Colon (tissue), 2 donors: ENCODE measurements around the gene MICAL3.
"Not testable (repeated sequence)": the region's sequence is repeated elsewhere in the genome, so short reads cannot be mapped to it uniquely, and the experiment has no call there.

Experiments
- FAIRE-seq: peaks from 2 replicates; lab custom pipeline; 2012; peaks lifted over from hg19 to GRCh38; lab: Jason Lieb, UNC
- donor health status: control.
- donor health status: control.

The MICAL3 gene, protein sequence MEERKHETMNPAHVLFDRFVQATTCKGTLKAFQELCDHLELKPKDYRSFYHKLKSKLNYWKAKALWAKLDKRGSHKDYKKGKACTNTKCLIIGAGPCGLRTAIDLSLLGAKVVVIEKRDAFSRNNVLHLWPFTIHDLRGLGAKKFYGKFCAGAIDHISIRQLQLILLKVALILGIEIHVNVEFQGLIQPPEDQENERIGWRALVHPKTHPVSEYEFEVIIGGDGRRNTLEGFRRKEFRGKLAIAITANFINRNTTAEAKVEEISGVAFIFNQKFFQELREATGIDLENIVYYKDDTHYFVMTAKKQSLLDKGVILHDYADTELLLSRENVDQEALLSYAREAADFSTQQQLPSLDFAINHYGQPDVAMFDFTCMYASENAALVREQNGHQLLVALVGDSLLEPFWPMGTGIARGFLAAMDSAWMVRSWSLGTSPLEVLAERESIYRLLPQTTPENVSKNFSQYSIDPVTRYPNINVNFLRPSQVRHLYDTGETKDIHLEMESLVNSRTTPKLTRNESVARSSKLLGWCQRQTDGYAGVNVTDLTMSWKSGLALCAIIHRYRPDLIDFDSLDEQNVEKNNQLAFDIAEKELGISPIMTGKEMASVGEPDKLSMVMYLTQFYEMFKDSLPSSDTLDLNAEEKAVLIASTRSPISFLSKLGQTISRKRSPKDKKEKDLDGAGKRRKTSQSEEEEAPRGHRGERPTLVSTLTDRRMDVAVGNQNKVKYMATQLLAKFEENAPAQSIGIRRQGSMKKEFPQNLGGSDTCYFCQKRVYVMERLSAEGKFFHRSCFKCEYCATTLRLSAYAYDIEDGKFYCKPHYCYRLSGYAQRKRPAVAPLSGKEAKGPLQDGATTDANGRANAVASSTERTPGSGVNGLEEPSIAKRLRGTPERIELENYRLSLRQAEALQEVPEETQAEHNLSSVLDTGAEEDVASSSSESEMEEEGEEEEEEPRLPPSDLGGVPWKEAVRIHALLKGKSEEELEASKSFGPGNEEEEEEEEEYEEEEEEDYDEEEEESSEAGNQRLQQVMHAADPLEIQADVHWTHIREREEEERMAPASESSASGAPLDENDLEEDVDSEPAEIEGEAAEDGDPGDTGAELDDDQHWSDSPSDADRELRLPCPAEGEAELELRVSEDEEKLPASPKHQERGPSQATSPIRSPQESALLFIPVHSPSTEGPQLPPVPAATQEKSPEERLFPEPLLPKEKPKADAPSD (N-terminal part only)

DNA sequence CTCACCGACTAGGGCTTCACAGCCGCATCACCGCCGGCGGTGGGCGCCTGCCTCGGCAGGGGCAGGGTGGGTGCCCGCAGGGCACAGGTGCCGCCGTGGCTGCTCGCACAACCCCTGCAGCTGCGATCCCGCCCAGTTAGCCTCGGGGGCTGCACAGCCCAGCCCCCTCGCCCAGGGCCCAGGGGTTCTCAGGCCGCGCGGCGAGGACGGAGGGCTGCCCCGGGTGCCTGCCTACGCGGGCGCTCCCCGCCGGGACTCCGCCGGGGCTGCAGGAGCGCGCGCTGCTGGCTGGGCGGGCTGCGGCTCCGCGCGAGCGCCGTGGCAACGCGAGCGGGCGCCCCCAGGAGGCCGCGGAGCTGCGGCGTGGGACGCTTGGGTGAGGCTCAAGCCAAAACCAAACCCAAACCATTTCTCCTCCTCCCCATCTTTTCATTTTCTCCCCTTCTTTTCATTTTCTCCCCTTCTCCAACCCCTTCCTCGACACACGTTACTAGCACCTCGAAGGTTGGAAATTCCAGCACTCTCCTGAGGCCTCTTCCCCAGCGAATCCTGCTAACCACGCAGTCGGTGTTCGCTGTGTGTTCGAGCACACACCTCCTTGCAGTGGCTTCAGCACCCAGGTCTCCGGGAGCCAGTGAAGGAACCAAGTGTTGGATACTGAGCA, at the start of gene MICAL3:
TSS of gene MICAL3 (minus strand) at position 286 of the 664 bp plus-strand sequence. CDS start 117,749 bp downstream, outside the sequence.
- FAIRE-seq = no peak

DNA sequence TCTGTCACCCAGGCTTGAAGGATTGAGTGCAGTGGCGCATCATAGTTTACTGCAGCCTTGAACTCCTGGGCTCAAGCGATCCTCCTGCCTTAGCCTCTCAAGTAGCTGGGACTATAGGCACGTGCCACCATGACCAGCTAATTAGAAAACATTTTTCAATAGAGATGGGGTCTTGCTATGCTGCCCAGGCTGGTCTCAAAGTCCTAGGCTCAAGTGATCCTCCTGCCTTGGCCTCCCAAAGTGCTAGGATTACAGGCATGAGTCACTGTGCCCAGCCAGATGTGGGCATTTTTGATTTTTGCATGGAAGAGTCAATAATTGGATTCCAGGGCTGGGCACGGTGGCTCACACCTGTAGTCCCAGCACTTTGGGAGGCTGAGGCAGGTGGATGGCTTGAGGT, 49.6 kb upstream of the MICAL3 start:
- FAIRE-seq = not testable (repeated sequence)

DNA sequence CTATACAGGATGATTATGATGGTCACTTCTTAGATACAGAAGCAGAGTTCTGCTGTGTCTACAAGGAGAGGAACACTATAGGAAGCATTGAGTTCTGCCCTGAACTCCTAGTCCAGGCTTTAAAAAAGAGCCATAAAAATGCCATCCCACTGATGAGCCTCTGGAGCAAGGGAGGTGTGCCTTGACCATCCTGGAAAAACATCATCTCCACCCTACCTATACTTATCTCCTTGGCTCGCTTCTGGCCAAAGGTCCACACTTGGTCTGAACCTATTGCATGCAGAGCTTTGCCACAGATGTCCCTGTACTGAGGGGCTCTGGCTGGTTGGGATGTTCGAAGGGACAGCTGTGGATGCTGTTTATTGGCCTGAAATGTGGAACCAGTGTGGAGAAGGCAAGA, 49.1 kb upstream of the MICAL3 start:
- no peak for FAIRE-seq

DNA sequence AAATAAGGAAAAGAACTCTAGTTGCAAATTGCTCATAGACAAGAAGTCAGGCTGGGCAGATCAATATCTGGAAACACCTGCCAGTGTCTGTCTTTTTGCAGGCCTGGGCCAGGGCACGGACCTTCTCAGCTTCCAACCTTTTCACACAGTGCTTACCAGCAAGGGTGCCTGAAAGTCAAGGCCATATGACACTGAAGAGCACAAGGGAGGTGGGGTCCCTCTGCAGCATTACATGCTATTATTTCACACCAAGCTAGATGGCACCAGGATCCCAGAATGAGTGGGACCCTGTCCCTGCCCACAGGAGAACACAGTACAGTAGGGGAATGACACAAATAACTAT, 47.6 kb upstream of the MICAL3 start:
- FAIRE-seq = no peak

DNA sequence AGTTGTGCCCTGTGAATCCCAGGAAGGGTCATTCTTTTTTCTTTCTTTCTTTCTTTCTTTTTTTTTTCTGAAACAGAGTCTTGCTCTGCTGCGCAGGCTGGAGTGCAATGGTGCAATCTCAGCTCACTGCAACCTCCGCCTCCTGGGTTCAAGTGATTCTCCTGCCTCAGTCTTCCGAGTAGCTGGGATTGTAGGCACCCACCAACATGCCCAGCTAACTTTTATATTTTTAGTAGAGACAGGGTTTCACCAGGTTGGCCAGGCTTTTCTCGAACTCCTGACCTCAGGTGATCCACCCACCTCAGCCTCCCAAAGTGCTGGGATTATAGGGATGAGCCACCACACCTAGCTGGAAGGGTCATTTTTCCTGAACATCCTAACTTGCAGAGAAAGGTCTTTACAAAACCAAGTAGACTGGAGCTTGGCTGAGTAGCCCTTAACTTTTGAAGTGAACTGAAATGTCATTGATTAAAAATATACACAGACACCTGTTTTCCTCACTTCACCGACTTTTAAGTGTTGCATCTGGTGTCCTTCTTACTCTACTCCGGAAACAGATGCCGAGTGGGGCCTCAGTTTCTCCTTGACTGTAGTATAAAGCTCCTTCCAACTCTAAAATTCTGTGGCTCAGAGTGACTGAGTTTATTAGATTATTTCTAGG, 47.1 kb upstream of the MICAL3 start:
- FAIRE-seq = not testable (repeated sequence)

DNA sequence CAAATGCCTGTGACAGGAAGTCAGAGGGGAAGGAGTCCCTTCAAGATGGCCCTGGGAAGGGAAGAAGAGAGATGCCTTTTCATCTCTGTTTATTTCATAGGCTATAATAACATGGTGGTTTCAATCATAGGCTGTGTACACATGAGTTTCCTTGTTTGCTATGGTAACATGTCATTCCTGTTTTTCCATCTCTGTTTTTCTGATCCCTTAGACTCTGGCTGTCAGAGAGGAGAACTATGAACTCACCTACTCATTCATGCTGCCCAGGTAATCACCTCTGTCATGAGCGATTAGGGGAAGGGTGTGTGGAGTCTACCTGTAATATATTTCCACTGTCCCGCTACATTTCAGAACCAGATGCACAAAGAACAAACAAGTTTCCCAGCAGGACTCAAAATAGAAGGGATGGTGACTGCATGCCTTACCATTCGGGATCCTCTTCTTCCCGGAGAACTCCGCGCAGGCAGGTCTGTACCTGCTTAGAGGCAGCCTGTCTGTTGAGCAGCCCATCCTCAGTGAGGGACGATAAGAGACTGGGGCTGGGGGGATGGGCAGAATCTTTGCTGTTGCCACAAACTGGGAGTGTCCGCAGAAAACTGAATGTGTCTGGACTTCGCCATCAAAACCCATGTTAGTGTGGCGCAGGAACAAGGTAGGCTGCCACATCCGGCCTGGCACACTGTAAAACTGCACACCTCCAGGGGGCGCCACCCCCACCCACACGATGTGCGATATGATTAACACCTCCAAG, 46.4 kb upstream of the MICAL3 start:
- no peak for FAIRE-seq

DNA sequence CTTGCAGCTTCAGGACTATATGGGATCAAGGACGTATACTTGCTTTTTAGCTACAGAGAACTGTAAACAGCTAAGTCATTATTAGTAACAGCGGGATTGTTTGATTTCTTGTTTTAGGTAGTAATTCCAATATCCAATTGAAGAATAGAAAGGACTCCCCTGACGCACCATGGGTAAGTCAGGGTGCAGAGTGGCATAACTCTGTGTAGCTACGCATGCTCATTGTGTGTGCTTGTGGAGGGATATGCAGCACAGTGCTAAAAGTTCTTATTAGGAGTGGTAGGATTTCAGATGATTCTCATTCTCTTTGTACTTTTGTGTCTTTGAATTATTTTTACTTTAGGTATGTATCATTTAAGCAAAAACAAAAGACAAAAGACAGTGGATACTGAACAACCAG, 45.7 kb upstream of the MICAL3 start:
- FAIRE-seq = no peak

DNA sequence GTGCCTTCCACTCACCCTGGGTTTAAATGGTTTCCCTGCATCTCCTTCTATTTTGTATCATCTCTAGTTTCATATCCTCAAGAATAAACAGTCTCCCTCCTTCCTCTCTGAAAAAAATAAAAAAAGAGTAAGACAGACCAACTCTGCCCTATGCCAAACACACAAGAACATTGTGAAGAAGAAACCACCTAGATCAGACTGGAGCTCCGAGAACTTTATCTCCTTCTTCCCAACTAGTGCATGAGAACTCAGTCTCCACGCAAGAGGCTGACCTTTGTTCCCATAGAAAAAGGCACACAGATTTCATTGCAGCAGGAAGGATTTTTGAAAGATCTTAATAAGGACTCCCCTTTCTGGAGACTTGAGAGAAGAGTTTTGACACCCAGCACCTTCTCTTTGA, 44.7 kb upstream of the MICAL3 start:
- FAIRE-seq = no peak

DNA sequence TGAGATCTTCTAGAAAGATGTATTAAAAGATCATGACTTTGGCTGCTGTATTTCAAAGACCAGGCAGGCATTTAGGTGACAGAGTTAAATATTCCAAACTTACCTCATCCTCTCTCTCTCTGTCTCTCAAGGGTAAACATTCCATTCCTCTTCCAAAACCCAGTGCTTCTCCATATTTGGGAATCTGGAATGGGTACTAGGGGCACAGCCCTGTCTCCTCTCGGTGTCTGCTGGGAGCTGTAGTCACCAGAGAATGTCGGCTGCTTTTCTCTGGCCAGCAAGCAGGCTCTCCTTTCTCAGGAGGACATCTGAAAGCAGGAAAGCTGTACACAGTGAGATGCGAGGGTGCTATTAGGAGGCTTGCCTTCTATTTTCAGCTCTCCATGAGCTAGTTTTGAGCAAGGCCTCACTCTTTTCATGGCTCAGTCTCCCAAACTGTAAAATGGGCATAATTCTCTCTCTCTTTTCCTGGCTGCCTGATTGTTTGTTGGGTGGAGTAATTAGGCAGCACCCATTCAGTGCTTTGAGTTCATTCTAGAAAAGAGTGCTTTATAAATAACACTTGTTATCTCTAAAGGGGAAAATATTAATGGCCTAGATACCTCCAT, 44.1 kb upstream of the MICAL3 start:
- FAIRE-seq = no peak

DNA sequence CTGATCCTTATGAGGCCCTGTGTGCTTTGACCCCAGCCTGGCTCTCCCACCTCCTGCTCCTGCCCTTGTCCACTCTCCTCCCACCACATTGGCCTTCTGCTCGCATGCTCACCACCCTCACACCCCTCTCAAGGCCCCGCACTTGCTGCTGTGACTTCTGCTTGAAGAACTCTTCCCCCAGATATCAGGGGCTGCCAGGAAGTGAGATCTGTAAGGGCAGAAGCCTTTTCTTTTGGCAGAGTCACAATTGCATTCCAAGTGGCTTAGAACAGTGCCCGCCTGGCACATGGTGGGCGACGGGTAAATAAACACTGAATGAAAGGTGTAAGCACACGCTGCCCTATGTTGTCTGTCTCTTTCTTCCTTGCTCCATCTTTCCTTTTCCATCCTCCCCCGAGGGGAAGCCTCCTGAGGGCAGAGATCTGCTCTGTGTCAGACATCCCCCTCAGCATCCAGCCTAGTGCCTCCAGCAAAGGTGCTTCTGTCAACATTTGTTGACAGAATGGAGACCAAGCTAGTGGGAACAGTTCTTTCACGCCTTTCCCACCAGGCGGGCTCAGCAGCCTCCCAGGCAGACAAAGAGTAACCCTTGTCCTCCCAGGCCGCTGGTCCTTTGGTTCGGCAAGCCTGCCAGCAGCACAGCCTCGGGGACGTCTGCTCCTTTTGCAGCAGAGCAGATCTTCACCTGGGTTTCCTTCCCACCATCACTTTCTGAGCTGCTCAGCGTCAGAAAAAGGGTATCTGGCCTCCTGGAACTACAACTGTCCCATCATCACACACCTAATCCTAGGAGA, 43.4 kb upstream of the MICAL3 start:
- FAIRE-seq = no peak

DNA sequence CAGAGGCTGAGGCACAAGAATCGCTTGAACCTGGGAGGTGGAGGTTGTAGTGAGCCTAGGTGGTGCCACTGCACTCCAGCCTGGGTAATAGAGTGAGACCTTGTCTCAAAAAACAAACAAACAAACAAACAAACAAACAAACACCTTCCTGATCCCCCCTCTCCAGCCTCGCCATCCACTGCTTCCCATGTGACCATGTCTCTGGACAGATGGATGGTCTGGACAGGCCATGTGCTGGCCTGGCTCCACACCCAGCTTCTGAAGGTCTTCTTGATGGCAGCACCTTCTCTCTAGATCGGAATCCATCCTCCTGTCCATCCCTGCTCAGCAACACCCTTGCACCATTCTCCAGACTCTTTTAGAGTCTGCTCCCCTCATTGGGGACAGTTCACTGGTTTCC, 42.8 kb upstream of the MICAL3 start:
- no peak for FAIRE-seq

DNA sequence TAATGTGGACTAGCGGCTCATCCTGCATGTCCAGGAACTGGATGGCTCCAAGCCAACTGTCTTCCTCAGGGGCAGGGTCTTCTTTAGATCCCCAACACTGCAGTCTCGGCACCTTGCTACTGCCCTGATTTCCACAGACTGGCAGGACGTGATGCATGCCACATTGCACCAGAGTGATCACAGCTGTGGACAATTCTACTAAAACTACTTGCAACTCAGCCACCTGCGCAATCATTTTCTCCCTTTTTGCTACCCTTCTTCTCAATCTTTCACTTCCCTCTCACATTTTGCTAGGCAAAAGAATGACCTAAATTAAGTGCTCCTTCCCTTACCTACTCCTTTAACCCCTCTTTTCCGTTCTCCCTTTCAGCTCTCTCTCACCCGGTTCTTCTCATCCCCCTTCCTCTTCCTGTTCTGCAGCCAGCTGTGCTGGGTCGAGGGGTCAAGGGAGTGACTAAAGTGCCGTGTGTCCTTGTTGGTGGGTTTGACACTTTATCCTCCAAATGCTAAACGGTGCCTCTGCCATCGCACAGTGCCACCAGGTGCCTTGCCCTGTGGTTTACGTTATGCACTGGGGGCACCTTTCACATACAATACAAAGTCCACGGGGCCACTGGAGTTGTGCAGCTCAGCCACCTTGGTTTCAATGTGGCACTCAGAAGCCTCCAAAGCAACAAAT, 42.0 kb upstream of the MICAL3 start:
- FAIRE-seq = no peak

DNA sequence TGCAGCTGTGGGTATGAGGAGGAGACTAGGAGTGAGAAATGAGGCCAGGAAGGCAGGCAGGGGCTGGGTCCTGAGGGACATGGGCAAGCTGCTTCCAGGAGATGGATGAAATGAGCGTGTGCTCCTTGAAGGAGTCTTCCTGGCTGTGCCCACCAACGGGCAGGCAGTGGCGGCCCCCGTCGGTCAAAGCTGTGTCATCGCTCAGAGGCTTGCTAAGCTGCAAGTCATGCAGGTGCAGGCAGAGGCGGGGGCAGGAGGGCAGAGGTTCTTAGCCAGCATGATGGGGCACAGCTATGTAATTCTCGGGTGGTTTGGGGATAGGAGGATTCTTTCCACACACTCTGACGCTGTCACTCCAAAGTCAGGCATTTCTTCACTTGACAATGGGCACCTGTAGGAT, 40.9 kb upstream of the MICAL3 start:
- FAIRE-seq = no peak

DNA sequence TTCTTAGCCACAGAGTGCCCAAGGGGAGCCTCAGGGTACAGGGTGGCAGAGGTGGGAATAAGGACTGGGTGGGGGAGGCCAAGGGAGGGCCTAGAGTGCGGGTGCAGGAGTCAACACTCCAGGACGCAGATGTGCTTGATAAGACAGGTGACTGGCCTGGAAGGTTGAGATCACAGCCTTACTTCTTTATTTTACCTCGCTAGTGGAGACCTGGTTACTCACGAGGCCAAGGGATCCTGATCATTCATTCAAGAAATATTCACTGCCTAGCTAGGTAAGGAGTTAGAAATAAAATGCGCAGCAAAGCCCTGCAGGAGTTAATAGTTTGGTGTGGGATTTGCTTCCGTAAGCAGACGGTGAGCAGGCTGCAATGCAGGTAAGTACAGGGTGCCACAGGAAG, 40.3 kb upstream of the MICAL3 start:
- FAIRE-seq = no peak

DNA sequence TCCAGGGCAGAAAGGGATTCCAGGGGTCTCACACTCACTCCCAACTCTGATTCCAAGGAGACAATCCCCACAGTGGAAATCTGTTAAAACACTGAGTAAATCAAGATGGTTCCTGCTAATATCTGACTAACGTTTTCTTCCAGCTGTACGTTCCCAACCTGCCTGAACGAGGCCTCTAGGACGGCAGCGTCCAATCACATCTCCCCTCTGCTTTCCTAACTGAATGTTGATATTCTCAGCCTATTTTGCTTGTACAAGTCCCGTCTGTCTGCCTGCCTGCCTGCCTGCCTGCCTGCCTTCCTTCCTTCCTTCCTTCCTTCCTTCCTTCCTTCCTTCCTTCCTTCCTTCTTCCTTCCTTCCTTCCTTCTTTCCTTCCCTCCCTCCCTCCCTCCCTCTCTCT, 39.4 kb upstream of the MICAL3 start:
- not testable (repeated sequence) for FAIRE-seq

DNA sequence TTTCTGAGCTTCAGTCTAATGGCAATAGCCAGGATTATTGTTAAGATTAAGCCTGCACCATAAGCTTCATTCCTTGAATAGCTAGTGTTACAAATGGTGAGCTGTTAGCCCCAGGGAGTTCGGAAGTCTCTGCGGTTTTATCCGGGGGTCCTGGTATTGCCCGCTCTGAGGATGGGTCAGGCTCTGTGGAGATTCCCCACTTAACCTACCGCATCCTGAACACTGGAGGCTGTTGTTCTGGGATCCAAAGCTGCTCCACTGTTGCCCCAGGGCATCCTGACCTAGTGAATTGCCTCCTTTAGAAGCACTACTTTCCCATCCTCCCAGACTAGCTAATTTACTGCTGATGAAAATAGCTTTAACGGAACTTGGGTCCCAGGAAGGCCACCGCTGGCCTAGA, 38.9 kb upstream of the MICAL3 start:
- FAIRE-seq = no peak

DNA sequence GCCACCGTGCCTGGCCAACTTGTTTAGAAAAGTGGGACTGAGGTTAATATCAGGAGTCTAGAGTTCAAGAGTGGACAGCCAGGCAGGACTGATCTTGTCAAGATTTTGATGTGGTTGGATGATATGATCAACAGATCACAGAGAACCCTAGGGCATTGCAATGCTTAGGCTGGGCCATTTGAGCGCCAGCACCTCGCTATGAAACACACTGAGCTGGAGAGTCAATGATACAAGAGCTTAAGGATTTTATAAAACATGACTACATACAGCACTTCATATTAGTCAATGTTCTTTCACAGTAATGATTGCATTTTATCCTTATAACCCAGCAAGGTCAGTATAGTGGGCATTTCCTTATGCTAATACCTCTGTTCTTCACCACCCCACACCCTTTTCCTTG, 38.1 kb upstream of the MICAL3 start:
- FAIRE-seq = no peak

DNA sequence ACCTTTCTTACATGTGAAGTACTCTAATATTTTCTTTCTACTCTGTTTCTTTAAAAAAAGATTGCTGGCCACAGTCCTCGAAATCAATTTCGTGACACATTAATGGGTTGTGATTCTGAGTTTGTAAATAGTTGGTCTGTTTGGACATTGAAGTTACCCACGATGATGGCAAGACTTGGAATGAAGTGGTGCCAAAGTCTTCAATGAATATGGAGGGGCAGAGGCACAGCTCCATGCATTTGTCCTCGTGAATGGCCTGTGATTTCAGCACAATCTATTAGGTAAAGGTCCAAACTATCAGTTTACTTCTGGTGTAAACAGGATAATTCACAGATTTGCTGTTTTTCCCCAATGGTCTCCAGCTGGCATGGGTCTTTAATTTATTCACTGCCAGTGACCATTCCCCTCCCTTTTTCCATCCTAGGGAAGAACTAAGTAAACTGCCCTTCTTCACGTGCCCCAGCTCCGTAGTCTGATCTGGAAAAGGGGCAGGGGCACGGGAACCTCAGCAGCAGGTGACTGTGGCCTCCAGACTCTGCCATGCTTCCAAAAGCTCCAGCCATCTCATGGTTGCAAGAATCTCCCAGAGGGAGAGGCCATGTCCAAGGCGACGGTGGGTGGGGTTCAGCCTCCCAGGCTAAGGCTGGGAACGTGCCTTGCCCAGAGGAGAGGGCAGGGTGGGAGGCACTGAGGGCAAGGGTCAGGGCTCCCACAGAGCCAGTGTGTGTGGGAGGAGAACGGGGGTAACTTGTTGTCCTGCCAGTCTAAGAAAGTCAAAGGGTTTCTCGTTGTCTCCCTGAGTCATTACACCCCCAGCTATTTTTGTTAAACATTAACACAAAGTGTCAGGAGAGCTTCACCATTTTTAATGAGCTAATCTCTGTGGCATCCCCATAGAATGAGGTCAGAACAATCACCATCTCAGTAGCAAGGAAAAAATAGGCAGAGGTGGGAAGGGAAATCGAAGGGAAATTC, 36.6 kb upstream of the MICAL3 start:
- no peak for FAIRE-seq
